Heart left ventricle (tissue), 16 donors: ENCODE measurements around the gene SELENOO. TPM values are rescaled to one million over a fixed set of nuclear protein-coding genes. Genes with fewer than 3 reads are reported as not detected.

Source experiments
- ATAC-seq, 4 donors: fragments of 200-7000 bp; cut with Tn5 transposase; one replicate each; pipeline ENCODE4 v1.9.1; 2020 to 2022; ENCODE audit warnings: moderate library complexity in 4 of 4, mild to moderate bottlenecking in 3 of 4, moderate number of reproducible peaks in 1 of 4
- DNase-seq, 5 donors: peaks; one replicate each; pipeline ENCODE4 v3.0.0-alpha.2; 2020
- H3K27ac ChIP-seq, 12 donors: fragments of 200-600 bp; sonication (generic) in 4 of 12; one replicate each; pipeline versions ENCODE4 v1.5.0 to v1.8.0; 2016 to 2022; ENCODE audit warnings: mild to moderate bottlenecking in 2 of 12
- H3K27me3 ChIP-seq, 9 donors: fragments of 200-600 bp; sonication (generic) in 2 of 9; one replicate each; pipeline versions ENCODE4 v1.5.1 to v1.8.0; 2016 to 2022; ENCODE audit warnings: mild to moderate bottlenecking in 3 of 9
- H3K36me3 ChIP-seq, 9 donors: fragments of 200-600 bp; sonication (generic) in 2 of 9; one replicate each; pipeline versions ENCODE4 v1.5.0 to v1.8.0; 2018 to 2022; ENCODE audit warnings: mild to moderate bottlenecking in 2 of 9
- H3K4me1 ChIP-seq, 12 donors: fragments of 200-600 bp; sonication (generic) in 4 of 12; one replicate each; pipeline versions ENCODE4 v1.5.0 to v1.8.0; 2016 to 2022; ENCODE audit warnings: mild to moderate bottlenecking in 3 of 12
- H3K4me3 ChIP-seq, 12 donors: fragments of 200-600 bp; sonication (generic) in 4 of 12; one replicate each; pipeline versions ENCODE4 v1.5.0 to v1.8.0; 2017 to 2022; ENCODE audit warnings: mild to moderate bottlenecking in 9 of 12, moderate library complexity in 4 of 12
- H3K9me3 ChIP-seq, 12 donors: fragments of 200-600 bp; sonication (generic) in 4 of 12; one replicate each; pipeline versions ENCODE4 v1.5.0 to v1.8.0; 2016 to 2022; ENCODE audit warnings: mild to moderate bottlenecking in 1 of 12
- CTCF ChIP-seq, 12 donors: fragments of 200-600 bp; sonication (generic) in 4 of 12; IDR thresholded peaks; one replicate each; pipeline versions ENCODE4 v1.5.0 to v1.8.0; 2018 to 2022; ENCODE audit warnings: antibody characterized with exemption in 12 of 12, mild to moderate bottlenecking in 5 of 12
- POLR2A ChIP-seq, 2 donors: fragments of 450-650 bp; IDR thresholded peaks; one replicate each; pipeline ENCODE4 v1.6.1; 2017; ENCODE audit warnings: antibody characterized with exemption in 2 of 2, mild to moderate bottlenecking in 2 of 2, moderate library complexity in 2 of 2
- WGBS, 4 donors: extraction: QIAGEN DNeasy Blood & Tissue Kit in 2 of 4; methylation state at CpG; one replicate each; pipeline versions ENCODE4 v1.1.5 to v1.1.7; 2013 to 2018; 5-methylcytosine and 5-hydroxymethylcytosine counted together
- intact Hi-C, 10 donors: fragments of 100-400 bp; cut with DNase I; formaldehyde crosslinking; loops; one replicate each; pipeline versions ENCODE4 v1.11.1 to v1.14.2; 2022
- polyA plus RNA-seq, 2 donors: library from polyadenylated mRNA; stranded (reverse); fragments of 200-250 nt; gene quantifications; one replicate each; pipeline ENCODE4 v1.2.3, GENCODE V29; 2013
- total RNA-seq, 9 donors: library from RNA; depleted of rRNA in 2 of 9; stranded (reverse); fragments of >200 nt in 2 of 9; fragmentation: NEBNext Ultra II Directional in 3 of 9; extraction: Animal tissue kit (Norgen Biotek cat#: 25700) in 3 of 9; gene quantifications; one replicate each; pipeline versions ENCODE4 v1.1.0 to v1.2.4, GENCODE V29; 2016 to 2023
- donor health status: ischemic (EF 13 %, LVEDD 7.1; RV severe dilation, severe dysfunction).
- donor health status: healthy with polysubstance abuse.
- donor health status: DM: no; HTN: yes; CAD: no.
- donor health status: DM: no; HTN: no; CAD: no.
- donor health status: ischemic (EF 25% LVEDD 6.9; RV normal size, moderate dysfunction).
- donor health status: ischemic (EF 25% LVEDD 5.7; RV mildly dilated, moderate dysfunction).
- donor health status: healthy.
- donor health status: DM: yes; HTN: yes; CAD: no.
- donor health status: ischemic (EF 35%, LVEDD 5.7; RV mildly dilated, moderate dysfunction).
- donor health status: nonischemic (EF 11% LVEDD 7.7; RV severe dilation, severe dysfunction).
- donor health status: DM: yes; HTN: yes; CAD: no.
- donor health status: PGD.
- donor health status: ischemic (EF 29% LVEDD 5.4; RV normal size, mild dysfunction).
- donor health status: nonischemic (EF 23%, LVEDD 6.1; RV moderate dilation, normal function).

Gene SELENOO
- total and polyA plus RNA-seq, 11 donors, result 10.4 to 23.8 (median 15.4) TPM

DNA sequence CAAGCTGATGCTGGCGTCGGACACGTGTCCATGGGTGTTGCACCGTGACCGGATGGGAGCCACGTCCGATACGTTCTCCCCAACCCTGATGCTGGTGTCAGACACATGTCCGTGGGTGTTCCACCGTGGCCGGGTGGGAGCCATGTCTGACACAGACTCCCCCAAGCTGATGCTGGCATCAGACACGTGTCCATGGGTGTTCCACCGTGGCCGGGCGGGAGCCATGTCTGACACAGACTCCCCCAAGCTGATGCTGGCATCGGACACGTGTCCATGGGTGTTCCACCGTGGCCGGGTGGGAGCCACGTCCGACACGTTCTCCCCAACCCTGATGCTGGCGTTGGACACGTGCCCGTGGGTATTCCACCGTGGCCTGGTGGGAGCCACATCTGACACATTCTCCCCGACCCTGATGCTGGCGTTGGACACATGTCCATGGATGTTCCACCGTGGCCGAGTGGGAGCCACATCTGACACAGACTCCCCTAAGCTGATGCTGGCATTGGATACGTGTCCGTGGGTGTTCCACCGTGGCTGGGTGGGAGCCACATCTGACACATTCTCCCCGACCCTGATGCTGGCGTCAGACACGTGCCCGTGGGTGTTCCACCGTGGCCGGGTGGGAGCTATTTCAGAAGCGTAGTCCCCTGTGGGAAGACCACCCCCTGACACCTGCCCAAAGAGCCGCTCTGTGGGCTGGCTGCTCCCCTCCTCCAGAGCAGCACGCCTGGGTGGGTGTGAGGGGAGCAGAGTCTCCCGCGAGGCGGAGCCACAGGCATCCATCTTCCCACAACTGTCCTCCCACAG, 20.0 kb downstream of the SELENOO start:
- peaks cover 5 to 97% (median 86%) of the 10 kb centered on the region in 9 donors for H3K36me3 ChIP-seq
- H3K4me1 ChIP-seq, result peaks cover 0 to 10% (median 4%) of the 10 kb centered on the region in 12 donors
- no peak overlapping the region for H3K27ac ChIP-seq
- no peaks in the 10 kb centered on the region for H3K27me3 ChIP-seq
- intact Hi-C loops, result loop anchor here in 1 of 10 donors (10.0 kb wide), 1 partner anchor 244 kb away; no protein-coding TSS in a partner anchor
- H3K9me3 ChIP-seq, result no peaks in the 10 kb centered on the region
- 94 to 96% (median 96%) methylated on average over 36 to 45 of the region's 45 CpGs for WGBS, 4 donors
- TF ChIP-seq CTCF (IDR thresholded peaks at IDR 0.05), result no peak
- TF ChIP-seq POLR2A (IDR thresholded peaks at IDR 0.05), result no peak
- no peak overlapping the region for H3K4me3 ChIP-seq
- no peak for DNase-seq
- ATAC-seq, result no peak

GRCh38 chr22:50221410-50222300, 20.8 kb downstream of the SELENOO start:
- H3K4me3 ChIP-seq, result no peak overlapping the region
- ATAC-seq (no peak), DNase-seq (no peak)
- intact Hi-C loops, result loop anchor here in 1 of 10 donors (10.0 kb wide), 1 partner anchor 243 kb away; no protein-coding TSS in a partner anchor
- no peaks in the 10 kb centered on the region for H3K27me3 ChIP-seq
- H3K27ac ChIP-seq, result no peak overlapping the region
- WGBS, 4 donors, result 92 to 93% (median 93%) methylated on average over 15 to 19 of the region's 19 CpGs
- no peaks in the 10 kb centered on the region for H3K9me3 ChIP-seq
- H3K4me1 ChIP-seq, result peaks cover 0 to 10% (median 4%) of the 10 kb centered on the region in 12 donors
- H3K36me3 ChIP-seq, result peaks cover 5 to 95% (median 84%) of the 10 kb centered on the region in 9 donors
- TF ChIP-seq POLR2A (IDR thresholded peaks at IDR 0.05) (no peak), CTCF (IDR thresholded peaks at IDR 0.05) (no peak)

DNA sequence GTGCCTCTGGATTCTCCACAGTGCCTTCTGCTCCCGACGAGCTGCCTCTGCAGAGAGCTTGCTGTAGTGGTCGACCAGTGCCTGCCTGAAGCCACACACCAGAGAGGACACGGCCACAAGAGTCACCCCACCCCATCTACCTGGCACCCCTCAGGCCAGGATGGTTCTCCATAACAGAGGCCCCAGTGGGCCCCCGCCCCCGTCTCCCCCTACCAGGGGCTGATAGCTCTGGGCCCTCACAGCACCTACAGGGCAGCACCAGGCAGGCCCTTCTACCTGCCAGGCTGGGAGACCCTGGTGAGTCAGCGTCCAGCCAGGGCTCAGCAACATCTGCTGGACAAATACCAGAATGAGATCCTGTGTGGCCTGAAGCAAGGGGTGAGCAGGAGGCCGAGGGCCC, 21.7 kb downstream of the SELENOO start:
- Histone ChIP-seq H3K4me1 (peaks cover 0 to 10% (median 4%) of the 10 kb centered on the region in 12 donors), H3K4me3 (no peak overlapping the region), H3K27ac (no peak overlapping the region), H3K27me3 (no peaks in the 10 kb centered on the region), H3K9me3 (no peaks in the 10 kb centered on the region), H3K36me3 (peaks cover under 1 to 94% (median 84%) of the 10 kb centered on the region in 9 donors)
- DNase-seq (no peak), ATAC-seq (no peak)
- 89 to 94% (median 91%) methylated on average over 8 of the region's 8 CpGs for WGBS, 4 donors
- TF ChIP-seq CTCF (IDR thresholded peaks at IDR 0.05), result no peak
- no peak for TF ChIP-seq POLR2A (IDR thresholded peaks at IDR 0.05)
- intact Hi-C loops, result loop anchor here in 1 of 10 donors (10.0 kb wide), 1 partner anchor 242 kb away; no protein-coding TSS in a partner anchor
